ENCODE measurements around the gene ZNF76.

ZNF76 gene

DNA sequence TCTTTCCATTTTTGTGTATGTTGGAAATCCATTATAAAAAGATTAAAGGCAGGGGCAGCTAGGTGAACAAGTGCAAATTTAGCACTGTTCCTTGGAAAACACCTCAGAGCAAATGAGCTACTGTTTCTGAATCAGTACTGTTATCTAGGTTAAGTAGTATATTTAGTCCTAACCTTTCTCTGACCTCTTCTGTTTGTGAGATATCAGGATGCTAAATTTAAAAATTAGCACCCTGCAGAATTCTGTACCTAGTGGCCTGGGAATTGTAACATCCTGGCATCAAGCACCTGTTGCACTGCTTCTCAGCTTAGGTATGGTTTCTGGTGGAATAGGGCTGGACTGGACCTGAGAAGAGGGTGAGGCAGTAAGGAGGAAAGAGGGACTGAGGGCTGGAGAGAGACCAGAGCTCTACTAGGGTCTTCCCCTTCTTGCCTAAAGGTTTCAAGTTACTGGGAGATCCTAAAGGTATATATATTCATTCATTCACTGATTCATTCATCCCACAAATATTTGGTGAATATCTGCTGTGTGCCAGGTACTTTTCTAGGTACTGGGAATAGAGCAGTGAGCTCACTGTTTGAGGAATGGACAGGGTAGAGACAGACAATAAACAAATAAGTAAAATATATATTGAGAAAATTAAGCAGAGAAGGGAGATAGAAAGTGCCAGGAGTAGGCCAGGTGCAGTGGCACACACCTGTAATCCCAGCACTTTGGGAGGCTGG is 5.2 kb downstream of the ZNF76 start:
- no peak overlapping the region for H3K4me3 Mint-ChIP-seq
- no peaks in the 10 kb centered on the region for H3K36me3 Mint-ChIP-seq (ENCODE audit: low read depth)
- H3K9me3 Mint-ChIP-seq, result no peaks in the 10 kb centered on the region
- peaks cover 35% of the 10 kb centered on the region for H3K4me1 Mint-ChIP-seq
- no peak overlapping the region for H3K27ac Mint-ChIP-seq
- H3K27me3 Mint-ChIP-seq (ENCODE audit: low read depth), result no peaks in the 10 kb centered on the region
- TF ChIP-seq, protein P1, sequence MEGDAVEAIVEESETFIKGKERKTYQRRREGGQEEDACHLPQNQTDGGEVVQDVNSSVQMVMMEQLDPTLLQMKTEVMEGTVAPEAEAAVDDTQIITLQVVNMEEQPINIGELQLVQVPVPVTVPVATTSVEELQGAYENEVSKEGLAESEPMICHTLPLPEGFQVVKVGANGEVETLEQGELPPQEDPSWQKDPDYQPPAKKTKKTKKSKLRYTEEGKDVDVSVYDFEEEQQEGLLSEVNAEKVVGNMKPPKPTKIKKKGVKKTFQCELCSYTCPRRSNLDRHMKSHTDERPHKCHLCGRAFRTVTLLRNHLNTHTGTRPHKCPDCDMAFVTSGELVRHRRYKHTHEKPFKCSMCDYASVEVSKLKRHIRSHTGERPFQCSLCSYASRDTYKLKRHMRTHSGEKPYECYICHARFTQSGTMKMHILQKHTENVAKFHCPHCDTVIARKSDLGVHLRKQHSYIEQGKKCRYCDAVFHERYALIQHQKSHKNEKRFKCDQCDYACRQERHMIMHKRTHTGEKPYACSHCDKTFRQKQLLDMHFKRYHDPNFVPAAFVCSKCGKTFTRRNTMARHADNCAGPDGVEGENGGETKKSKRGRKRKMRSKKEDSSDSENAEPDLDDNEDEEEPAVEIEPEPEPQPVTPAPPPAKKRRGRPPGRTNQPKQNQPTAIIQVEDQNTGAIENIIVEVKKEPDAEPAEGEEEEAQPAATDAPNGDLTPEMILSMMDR (IDR thresholded peaks at IDR 0.05; ENCODE audit: unreplicated experiment in 3 of 3), result no peak

DNA sequence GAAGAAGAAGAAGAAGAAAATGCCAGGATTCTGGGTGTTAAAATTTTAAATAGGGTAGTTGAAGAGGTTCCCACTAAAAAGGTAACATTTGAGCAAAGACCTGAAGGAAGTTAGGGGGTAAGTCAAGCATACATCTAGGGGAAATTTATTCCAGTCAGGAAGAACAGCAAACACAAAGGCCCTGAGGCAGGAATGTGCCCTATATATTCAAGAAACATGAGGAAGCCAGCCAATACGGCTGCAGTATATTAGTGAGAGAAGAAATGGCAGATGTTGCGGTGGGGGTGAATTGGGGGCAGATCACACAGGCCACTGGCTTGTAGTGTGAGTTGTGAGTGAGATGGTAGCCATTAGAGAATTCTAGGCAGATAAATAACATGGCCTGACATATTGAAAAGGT is 6.0 kb downstream of the ZNF76 start:
- H3K4me3 Mint-ChIP-seq, result no peak overlapping the region
- no peak overlapping the region for H3K27ac Mint-ChIP-seq
- H3K9me3 Mint-ChIP-seq, result no peaks in the 10 kb centered on the region
- H3K27me3 Mint-ChIP-seq (ENCODE audit: low read depth), result no peaks in the 10 kb centered on the region
- TF ChIP-seq, protein P1 (IDR thresholded peaks at IDR 0.05; ENCODE audit: unreplicated experiment in 3 of 3), result no peak
- H3K4me1 Mint-ChIP-seq, result peaks cover 30% of the 10 kb centered on the region
- no peaks in the 10 kb centered on the region for H3K36me3 Mint-ChIP-seq (ENCODE audit: low read depth)

DNA sequence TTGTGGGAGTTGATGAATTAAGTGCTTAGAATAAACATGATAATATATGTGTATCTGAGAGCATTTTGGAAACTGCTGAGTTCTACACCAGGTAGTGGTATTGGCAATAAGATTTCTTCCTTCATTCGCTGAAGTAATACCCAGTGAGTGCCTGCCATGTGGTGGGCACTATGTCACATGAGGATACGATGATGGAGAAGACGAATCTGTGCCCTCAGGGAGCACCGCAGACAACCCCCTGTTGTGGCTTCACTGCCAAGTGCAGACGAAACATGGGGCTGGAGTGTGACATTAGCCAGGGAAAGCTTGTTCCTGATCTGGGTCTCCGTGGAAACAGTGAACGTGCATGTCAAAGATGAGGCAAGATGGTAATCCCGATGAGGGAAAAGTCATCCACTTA is 7.9 kb downstream of the ZNF76 start:
- Mint-ChIP-seq H3K9me3 (no peaks in the 10 kb centered on the region), H3K27me3 (ENCODE audit: low read depth) (no peaks in the 10 kb centered on the region), H3K27ac (no peak overlapping the region), H3K36me3 (ENCODE audit: low read depth) (no peaks in the 10 kb centered on the region), H3K4me1 (peaks cover 16% of the 10 kb centered on the region), H3K4me3 (no peak overlapping the region)
- TF ChIP-seq, protein P1 (IDR thresholded peaks at IDR 0.05; ENCODE audit: unreplicated experiment in 3 of 3), result no peak

DNA sequence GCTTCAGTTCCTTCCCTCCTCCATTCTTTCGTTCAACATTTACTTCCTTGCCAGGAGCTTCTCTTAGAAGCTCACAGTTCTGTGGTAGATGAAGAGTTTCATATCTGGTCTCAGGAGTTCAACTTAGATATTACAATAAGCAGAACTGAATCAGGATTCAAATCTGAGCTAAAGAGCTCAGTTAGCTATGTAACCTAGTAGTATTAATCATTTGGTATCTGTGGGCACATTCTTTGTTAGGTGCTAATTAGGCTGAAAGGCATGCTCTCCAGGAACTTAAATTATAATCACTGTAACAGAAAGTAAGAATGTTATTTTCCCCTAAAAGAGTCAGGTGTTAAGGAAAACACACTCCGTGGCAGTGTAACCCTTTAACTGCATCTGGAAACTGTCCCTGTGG is 8.4 kb downstream of the ZNF76 start:
- no peak overlapping the region for H3K4me3 Mint-ChIP-seq
- H3K36me3 Mint-ChIP-seq (ENCODE audit: low read depth), result no peaks in the 10 kb centered on the region
- no peaks in the 10 kb centered on the region for H3K27me3 Mint-ChIP-seq (ENCODE audit: low read depth)
- TF ChIP-seq, protein P1 (IDR thresholded peaks at IDR 0.05; ENCODE audit: unreplicated experiment in 3 of 3), result no peak
- peaks cover 11% of the 10 kb centered on the region for H3K4me1 Mint-ChIP-seq
- no peaks in the 10 kb centered on the region for H3K9me3 Mint-ChIP-seq
- no peak overlapping the region for H3K27ac Mint-ChIP-seq

DNA sequence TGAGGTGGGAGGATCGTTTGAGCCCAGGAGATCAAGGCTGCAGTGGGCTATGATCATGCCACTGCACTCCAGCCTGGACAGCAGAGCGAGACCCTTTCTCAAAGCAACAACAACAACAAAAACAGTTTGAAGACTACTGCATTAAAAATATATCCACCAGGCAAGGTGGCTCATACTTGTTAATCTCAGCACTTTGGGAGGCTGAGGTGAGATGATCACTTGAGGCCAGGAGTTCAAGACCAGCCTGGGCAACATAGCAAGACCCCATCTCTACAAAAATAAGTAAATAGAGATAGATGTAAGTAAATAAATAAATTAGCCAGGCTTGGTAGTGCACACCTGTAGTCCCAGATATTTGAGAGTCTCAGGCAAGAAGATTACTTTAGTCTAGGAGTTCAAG is 12.5 kb downstream of the ZNF76 start:
- H3K36me3 Mint-ChIP-seq (ENCODE audit: low read depth), result no peaks in the 10 kb centered on the region
- no peaks in the 10 kb centered on the region for H3K27me3 Mint-ChIP-seq (ENCODE audit: low read depth)
- TF ChIP-seq, protein P1 (IDR thresholded peaks at IDR 0.05; ENCODE audit: unreplicated experiment in 3 of 3), result no peak
- peaks cover 18% of the 10 kb centered on the region for H3K4me1 Mint-ChIP-seq
- H3K4me3 Mint-ChIP-seq, result no peak overlapping the region
- H3K9me3 Mint-ChIP-seq, result no peaks in the 10 kb centered on the region
- H3K27ac Mint-ChIP-seq, result no peak overlapping the region
